MV-4-11 (cell line): ENCODE results near the gene USHBP1.

ENCODE experiments used
- DNase-seq: peaks from one replicate; lab custom pipeline; 2025; lab: John Stamatoyannopoulos, UW

USHBP1 gene

DNA sequence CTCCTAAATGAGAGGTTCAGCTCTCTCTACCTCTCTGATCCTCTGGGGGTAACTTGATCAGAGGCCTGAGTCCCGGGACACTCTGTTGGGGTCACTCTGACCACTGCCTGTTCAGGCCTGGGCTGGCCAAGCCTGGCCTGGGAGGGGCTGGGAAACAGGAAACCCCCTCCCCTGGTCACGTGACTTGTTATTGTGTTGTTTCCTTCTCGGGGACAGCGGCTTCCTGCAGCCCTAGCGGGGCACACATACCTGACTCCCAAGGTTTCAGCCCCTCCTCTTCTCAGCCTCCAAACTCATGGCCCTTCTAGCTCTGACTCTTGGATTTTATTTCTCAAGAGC lies at the start of gene USHBP1:
USHBP1 (minus strand) TSS at position 105 of the 339 bp plus-strand sequence. CDS start 446 bp downstream, outside the sequence.
- no peak for DNase-seq

- no peak for DNase-seq
Measured at GRCh38 chr19:17314007-17314593, 49.6 kb upstream of the USHBP1 start.

- DNase-seq, result no peak
Measured at GRCh38 chr19:17312189-17313113, 47.9 kb upstream of the USHBP1 start.

GRCh38 chr19:17311455-17312188 lies 47.1 kb upstream of the USHBP1 start:
- DNase-seq, result no peak

- DNase-seq, result no peak
Measured at GRCh38 chr19:17309965-17310461, 45.5 kb upstream of the USHBP1 start.

DNA sequence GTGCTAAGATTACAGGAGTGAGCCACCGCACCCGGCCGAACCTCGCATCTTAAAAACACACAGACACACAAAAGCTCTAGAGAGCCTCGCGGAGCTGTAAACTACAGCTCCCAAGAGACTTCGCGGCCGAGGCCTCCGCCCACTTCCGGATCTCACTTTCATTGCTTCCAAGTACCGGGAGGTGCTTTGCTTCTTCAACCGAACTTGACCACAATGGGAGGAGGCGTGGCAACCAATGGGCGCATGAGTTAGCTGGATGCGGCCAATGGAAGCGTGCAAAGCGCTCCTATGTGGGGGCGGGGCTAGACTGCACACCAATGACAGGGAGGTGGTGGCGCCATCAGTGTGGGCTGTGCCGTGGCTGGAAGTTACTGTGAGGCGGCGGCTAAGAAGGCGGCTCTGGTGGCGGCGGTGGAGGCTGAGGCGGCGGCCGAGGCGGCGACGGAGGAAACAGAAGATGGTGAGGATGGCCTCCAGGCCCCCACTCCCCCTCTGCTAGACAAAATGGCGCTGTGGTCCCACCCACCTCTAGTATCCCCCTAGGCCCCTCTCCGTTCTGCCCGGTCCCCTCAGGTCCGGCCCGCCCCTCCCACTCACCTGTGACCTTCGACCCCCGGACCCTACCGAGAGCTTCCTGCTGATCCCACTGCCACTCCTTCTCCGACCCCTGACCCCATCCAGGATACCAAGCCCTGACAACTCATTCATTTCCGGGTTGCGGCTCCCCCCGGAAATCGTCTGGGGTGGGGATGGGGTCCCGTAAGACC lies 44.8 kb upstream of the USHBP1 start, which contains the start of gene DDA1:
DDA1 (plus strand) TSS at position 366 of the 767 bp plus-strand sequence; CDS start at position 458, 92 bp downstream.
- DNase-seq, result peak; percentile 100

DNA sequence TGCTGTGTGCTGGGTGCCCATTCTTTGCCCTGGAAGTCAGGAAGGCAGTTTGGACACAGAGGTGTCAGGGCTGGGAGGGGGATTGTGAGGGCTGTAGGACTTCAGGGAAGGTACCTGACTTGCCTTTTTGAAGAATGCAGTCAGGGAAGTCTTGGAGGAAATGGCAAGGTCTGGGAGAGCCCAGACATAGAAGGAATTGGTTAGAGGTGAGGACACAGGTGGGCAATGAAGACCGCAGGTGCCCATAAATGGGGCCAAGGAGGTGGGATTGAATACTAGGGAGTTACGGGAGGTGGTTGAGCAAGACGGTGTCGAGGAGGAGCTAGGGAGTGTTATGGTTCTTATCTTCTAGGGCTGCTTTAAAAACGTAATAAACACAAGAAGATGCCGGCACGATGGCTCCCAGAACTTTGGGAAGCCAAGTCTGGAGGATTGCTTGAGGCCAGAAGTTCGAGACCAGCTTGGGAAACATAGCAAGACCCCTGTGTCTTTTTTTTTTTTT lies 43.4 kb upstream of the USHBP1 start:
- DNase-seq, result no peak

GRCh38 chr19:17306285-17306714 lies 41.8 kb upstream of the USHBP1 start:
- DNase-seq, result no peak

- peak; percentile 100 for DNase-seq
Measured at GRCh38 chr19:17305517-17306284, 41.2 kb upstream of the USHBP1 start, which contains the start of gene MRPL34. Gene MRPL34 (plus strand): TSS chr19:17305872. CDS start chr19:17305893, 21 bp downstream.

DNA sequence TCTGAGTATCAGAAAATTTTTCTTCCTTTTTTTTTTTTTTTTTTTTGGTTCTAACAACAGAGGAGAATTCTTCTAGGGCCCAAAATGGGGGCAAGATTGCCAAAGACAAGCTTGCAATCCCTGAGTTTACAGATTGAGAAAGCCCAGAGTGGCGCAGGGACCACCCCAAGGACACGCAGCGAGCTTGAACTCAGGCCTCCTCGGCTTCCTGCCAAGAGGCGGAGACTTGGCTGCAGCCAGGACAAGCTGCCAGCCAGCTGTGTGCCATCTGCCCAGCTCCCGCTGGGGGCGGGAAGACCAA lies 40.6 kb upstream of the USHBP1 start:
- DNase-seq, result no peak

DNA sequence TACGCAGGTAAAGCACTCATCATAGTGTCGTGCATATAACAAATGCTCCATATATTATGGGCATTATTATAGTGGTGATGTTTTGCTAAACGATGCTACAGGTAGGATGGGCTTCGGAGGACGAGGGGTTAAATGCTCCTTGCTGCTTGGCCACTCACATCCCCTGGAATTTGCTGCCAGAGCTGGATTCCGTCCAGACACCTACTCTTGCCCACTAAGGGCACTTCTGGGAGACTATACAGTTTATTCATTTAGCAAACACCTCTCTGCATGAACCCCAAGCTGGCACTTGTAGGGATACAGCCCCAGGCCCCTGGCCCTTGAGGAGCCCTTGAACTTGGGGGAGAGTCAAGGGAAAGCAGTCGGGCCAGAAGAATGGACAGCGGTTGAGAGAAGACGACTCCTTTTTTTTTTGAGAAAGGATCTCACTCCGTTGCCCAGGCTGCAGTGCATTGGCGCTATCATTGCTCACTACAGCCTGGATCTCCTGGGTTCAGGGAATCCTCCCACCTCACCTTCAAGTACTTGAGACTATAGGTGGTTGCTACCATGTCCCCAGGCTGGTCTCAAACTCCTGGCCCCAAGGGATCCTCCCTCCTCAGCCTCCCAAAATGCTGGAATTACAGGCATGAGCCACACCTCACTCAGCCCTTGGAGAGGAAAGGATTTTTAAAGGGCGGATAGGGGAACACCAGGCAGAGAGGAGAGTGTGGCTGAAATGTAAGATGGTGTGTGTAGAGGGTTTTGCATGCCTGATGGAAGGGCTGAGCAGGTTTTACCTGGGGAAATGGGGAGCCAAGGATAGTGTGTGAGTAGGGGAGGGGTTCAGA lies 40.1 kb upstream of the USHBP1 start:
- DNase-seq, result no peak

- no peak for DNase-seq
Measured at GRCh38 chr19:17303940-17304267, 39.4 kb upstream of the USHBP1 start.

- peak; percentile 94 for DNase-seq
Measured at GRCh38 chr19:17303167-17303939, 38.8 kb upstream of the USHBP1 start, which contains the start of gene ABHD8. Gene ABHD8 (minus strand): TSS chr19:17303425. CDS start chr19:17301616, 1,809 bp downstream.

DNA sequence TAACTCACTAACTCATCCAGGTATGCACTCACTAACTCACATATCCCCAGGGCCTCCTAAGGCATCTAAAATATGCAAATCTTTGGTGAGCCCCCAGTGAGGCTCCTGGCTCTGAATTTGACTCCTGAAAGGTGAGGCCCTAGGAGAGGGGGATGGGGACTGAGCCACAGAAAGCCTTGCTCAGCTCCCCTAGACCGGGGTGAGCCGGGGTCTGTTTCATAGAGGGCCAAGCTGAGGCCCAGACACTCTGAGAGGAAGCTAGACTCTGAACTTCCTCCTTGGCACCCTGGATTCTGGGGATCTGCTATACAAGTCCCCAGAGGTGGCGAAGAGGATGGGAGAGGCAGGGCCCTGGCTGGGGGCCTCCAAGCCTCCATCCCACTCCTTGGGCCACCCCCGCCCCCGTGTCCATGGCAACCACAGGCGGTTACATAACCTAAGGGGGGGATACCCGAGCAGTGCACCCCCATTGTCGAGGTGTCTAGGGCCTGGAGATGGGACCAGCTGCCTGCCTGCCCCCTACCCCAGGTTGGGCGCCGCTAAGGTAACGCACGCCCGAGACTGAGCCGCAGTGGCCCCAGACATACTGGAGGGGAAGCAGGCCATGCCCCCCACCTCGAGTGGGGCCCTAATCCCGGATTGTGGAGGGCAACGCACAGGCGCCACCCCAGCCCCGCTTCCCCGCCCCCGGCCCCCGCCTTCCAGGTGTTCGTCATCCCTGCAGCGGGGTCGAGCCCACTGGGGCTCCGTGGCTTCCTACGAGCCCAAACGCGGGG lies 38.0 kb upstream of the USHBP1 start:
- DNase-seq, result peak; percentile 55

DNA sequence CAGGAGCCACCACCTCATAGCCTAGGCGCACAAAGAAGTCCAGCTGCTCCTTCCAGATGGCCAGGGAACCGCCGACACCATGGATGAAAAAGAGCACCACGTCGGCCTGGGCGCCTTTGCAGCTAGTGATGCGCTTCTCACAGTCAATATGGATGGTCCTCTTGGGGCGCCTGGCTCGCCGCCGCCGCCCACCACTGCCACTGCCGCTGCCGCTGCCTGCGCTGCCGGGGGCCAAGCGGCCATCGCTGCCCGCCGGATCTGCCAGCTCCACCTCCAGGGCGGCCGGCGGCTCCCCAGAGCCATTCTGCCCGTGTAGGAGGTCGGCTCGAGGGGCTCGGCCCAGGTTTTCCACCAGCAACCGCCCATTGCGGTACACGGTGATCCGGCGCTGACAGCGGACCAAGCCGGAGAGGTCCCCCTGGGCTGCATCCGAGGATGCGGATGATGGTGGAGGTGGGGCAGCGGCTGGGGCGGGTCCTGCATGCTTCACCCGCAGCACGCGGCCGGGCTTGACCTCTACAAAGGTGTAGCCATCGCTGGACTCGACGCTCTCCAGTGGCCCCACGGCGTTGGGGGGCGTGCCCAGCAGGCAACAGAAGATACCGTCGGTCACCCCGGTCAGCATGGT lies 36.6 kb upstream of the USHBP1 start:
- DNase-seq, result no peak

DNA sequence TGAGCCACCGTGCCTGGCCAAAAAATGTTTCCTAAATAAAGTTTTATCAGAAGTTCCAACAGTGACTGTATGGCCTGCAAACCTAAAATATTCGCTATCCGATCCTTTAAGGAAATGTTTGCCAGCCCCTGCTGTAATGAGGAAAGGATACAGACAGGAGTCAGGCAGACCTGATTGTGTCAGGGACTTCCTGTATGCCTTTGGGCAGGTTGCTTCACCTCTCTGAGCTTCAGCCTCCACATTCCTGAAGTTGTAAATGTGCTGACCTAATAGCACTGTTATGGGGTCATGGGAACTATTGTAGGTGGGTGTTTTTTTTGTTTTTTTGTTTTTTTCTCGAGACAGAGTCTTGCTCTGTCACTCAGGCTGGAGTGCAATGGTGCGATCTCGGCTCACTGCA lies 32.4 kb upstream of the USHBP1 start:
- DNase-seq, result no peak

DNA sequence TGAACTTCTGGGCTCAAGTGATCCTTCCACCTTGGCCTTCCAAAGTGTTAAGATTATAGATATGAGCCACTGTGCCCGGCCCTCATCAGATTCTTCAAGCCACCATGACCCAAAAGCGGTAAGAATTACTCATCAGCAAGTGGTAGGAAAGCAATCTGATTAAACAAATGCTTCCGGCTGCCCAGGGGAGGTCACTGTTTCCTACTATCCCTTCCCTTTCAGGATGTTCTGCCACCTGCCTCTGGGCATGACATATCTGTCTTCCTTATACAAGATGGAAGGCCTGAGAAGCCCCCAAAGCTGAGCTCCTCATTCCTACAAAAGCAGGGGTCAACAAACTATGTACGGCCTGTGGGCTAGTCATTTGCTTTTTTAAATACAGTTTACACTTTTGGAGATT lies 31.7 kb upstream of the USHBP1 start:
- peak; percentile 58 for DNase-seq

- DNase-seq, result peak; percentile 37
Measured at GRCh38 chr19:17295551-17295950, 31.0 kb upstream of the USHBP1 start.
